Measurements from ENCODE around the gene RPL15. TPM values are rescaled to one million over a fixed set of nuclear protein-coding genes. Genes with fewer than 3 reads are reported as not detected.
A peak's percentile ranks its signal among the peaks of the same experiment; 100 is the strongest.

Gene RPL15
- polyA plus RNA-seq, 1 donor (not counting 4 experiments of a cell fraction or from before 2014, with no cell fraction given), result 3,052 TPM

DNA sequence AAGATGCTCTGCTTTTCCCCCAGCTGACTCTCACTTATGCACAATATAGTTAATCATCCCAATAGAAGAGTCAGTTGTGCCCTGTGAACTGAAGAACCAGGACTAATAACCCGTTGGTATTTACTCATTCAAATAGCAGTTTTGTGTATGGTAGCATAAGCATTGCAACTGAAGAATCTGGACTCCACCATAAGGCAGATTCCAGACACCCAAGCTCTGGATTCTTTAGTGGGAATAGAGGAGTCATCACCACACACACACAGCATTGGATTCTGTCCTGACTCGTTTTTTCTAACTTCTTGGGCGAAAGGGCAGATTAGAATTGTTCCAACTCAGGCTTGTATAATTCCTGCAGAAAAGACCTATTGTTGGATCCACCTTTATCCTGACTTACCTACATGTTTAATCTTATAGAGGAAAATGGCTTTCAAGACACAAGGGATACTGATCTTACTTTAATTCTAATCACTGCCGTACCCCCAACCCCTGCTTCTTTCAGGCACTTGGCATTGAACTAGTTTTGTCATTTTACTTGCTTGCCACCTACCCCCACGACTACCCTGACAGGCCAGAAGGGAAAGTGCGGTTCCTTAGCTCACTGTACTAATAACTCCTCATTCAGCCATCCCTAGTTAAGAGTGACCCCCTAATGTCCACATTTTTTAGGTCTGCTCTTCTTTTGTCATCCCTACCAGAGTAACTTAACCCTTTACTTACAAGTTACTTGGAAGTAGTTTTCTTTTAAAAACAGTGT is 42.4 kb upstream of the RPL15 start:
- H3K36me3 ChIP-seq (ENCODE audit: control insufficient read depth in 2 of 2, extremely low read depth in 1 of 2, insufficient read depth in 2 of 2, low read length in 2 of 2), result no peaks in the 10 kb centered on the region
- FAIRE-seq (peak; percentile 68), DNase-seq (ENCODE audit: low read depth, low spot score) (no peak)
- H3K27ac ChIP-seq (ENCODE audit: control insufficient read depth, insufficient read depth, low read length), result peak overlapping the region; percentile 19
- no peak overlapping the region for H3K9ac ChIP-seq (ENCODE audit: control insufficient read depth, extremely low read depth, insufficient read depth, low read length)
- peak overlapping the region; percentile 47 for H3K4me2 ChIP-seq (ENCODE audit: control insufficient read depth, extremely low read depth, insufficient read depth, low read depth, low read length)
- H3K4me3 ChIP-seq (ENCODE audit: control insufficient read depth in 2 of 3, extremely low read depth in 1 of 3, insufficient read depth in 2 of 3, low read depth in 1 of 3, low read length in 3 of 3), result no peak overlapping the region
- dilution Hi-C loops (cut with MboI; ENCODE audit: extremely low pct_ligation_motif_present, low sequenced_read_pairs), result no loop called here
- peaks cover 39% of the 10 kb centered on the region for H3K79me2 ChIP-seq (ENCODE audit: control insufficient read depth, insufficient read depth, low read length)
- no peak for TF ChIP-seq EZH2 (IDR thresholded peaks at IDR 0.05; ENCODE audit: low read length)
- TF ChIP-seq, protein P1, sequence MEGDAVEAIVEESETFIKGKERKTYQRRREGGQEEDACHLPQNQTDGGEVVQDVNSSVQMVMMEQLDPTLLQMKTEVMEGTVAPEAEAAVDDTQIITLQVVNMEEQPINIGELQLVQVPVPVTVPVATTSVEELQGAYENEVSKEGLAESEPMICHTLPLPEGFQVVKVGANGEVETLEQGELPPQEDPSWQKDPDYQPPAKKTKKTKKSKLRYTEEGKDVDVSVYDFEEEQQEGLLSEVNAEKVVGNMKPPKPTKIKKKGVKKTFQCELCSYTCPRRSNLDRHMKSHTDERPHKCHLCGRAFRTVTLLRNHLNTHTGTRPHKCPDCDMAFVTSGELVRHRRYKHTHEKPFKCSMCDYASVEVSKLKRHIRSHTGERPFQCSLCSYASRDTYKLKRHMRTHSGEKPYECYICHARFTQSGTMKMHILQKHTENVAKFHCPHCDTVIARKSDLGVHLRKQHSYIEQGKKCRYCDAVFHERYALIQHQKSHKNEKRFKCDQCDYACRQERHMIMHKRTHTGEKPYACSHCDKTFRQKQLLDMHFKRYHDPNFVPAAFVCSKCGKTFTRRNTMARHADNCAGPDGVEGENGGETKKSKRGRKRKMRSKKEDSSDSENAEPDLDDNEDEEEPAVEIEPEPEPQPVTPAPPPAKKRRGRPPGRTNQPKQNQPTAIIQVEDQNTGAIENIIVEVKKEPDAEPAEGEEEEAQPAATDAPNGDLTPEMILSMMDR (optimal IDR thresholded peaks at IDR 0.05 in 1 of 3, IDR thresholded peaks at IDR 0.05 in 1 of 3, conservative IDR thresholded peaks at IDR 0.05 in 1 of 3; ENCODE audit: extremely low read depth in 1 of 3, insufficient read depth in 2 of 3, low read length in 3 of 3), result no peak
- H3K4me1 ChIP-seq (ENCODE audit: control insufficient read depth, extremely low read depth, insufficient read depth, low read length), result peaks cover 27% of the 10 kb centered on the region
- no peaks in the 10 kb centered on the region for H3K9me3 ChIP-seq (ENCODE audit: control insufficient read depth, low read depth, low read length)
- H3K9me1 ChIP-seq (ENCODE audit: control insufficient read depth, extremely low read depth, insufficient read depth, low read length), result no peaks in the 10 kb centered on the region
- no peaks in the 10 kb centered on the region for H3K27me3 ChIP-seq (ENCODE audit: control insufficient read depth, extremely low read depth, insufficient read depth, low read length)
- no peak overlapping the region for H2AFZ ChIP-seq (ENCODE audit: control insufficient read depth, low read length)
- no peaks in the 10 kb centered on the region for H4K20me1 ChIP-seq (ENCODE audit: control insufficient read depth, extremely low read depth, insufficient read depth, low read length)

DNA sequence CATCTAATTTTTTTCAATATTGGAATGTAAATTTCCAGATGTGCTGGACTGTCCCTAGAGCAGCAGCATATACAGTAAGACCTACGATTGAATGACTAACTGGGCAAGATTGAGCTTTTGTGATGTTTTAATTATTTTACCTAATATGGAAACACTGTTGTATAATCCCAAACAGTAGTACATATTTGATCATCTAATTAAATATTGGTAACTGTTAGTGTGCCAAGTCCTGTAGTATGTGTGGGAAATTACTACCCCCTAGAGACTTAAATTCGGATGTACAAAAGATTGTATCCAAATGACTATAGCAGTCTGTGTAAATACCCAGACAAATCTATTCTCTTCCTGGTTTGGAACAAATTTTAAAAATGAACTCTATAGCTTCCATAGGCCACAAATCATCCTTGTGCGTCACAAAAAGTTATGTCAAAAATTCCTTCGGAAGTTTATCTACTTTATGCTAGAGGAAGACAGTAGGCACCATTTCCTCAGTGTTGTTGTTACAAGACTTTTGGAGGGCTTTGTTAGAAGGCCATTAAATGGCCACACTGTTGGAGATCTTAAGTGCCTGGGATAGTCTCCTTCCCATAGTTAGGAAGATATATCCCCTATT is 41.7 kb upstream of the RPL15 start:
- no peaks in the 10 kb centered on the region for H3K27me3 ChIP-seq (ENCODE audit: control insufficient read depth, extremely low read depth, insufficient read depth, low read length)
- H3K4me1 ChIP-seq (ENCODE audit: control insufficient read depth, extremely low read depth, insufficient read depth, low read length), result peaks cover 27% of the 10 kb centered on the region
- no peaks in the 10 kb centered on the region for H4K20me1 ChIP-seq (ENCODE audit: control insufficient read depth, extremely low read depth, insufficient read depth, low read length)
- H3K36me3 ChIP-seq (ENCODE audit: control insufficient read depth in 2 of 2, extremely low read depth in 1 of 2, insufficient read depth in 2 of 2, low read length in 2 of 2), result no peaks in the 10 kb centered on the region
- H3K79me2 ChIP-seq (ENCODE audit: control insufficient read depth, insufficient read depth, low read length), result peaks cover 35% of the 10 kb centered on the region
- FAIRE-seq, result no peak
- DNase-seq (ENCODE audit: low read depth, low spot score), result no peak
- no peak overlapping the region for H3K4me3 ChIP-seq (ENCODE audit: control insufficient read depth in 2 of 3, extremely low read depth in 1 of 3, insufficient read depth in 2 of 3, low read depth in 1 of 3, low read length in 3 of 3)
- dilution Hi-C loops (cut with MboI; ENCODE audit: extremely low pct_ligation_motif_present, low sequenced_read_pairs), result no loop called here
- H3K9ac ChIP-seq (ENCODE audit: control insufficient read depth, extremely low read depth, insufficient read depth, low read length), result no peak overlapping the region
- H3K9me1 ChIP-seq (ENCODE audit: control insufficient read depth, extremely low read depth, insufficient read depth, low read length), result no peaks in the 10 kb centered on the region
- no peaks in the 10 kb centered on the region for H3K9me3 ChIP-seq (ENCODE audit: control insufficient read depth, low read depth, low read length)
- no peak for TF ChIP-seq EZH2 (IDR thresholded peaks at IDR 0.05; ENCODE audit: low read length)
- H3K4me2 ChIP-seq (ENCODE audit: control insufficient read depth, extremely low read depth, insufficient read depth, low read depth, low read length), result no peak overlapping the region
- H2AFZ ChIP-seq (ENCODE audit: control insufficient read depth, low read length), result no peak overlapping the region
- no peak overlapping the region for H3K27ac ChIP-seq (ENCODE audit: control insufficient read depth, insufficient read depth, low read length)
